Stomach (tissue), 9 donors: Measurements from ENCODE around the gene CENPO. TPM values are rescaled to one million over a fixed set of nuclear protein-coding genes. Genes with fewer than 3 reads are reported as not detected.

Experiments
- DNase-seq, 2 donors: peaks; one replicate each; pipeline versions ENCODE4 v3.0.0 to v3.0.0-alpha.2; 2013 to 2019
- H3K27ac ChIP-seq, 5 donors: fragments of 200-600 bp in 4 of 5; sonication (generic) in 4 of 5; one replicate each; pipeline ENCODE4 v1.5.1; 2013 to 2019; ENCODE audit warnings: mild to moderate bottlenecking in 1 of 5, moderate library complexity in 1 of 5
- H3K27me3 ChIP-seq, 3 donors: fragments of 200-600 bp; sonication (generic); one replicate each; pipeline ENCODE4 v1.5.1; 2017 to 2019; ENCODE audit warnings: mixed run types in 1 of 3
- H3K36me3 ChIP-seq, 4 donors: fragments of 200-600 bp; sonication (generic); 1 replicate in 3 of 4; 2 replicates in 1 of 4; pipeline ENCODE4 v1.5.1; 2016 to 2019
- H3K4me1 ChIP-seq, 4 donors: fragments of 200-600 bp; sonication (generic); one replicate each; pipeline ENCODE4 v1.5.1; 2016 to 2019
- H3K4me3 ChIP-seq, 4 donors: fragments of 200-600 bp; sonication (generic) in 3 of 4; one replicate each; pipeline ENCODE4 v1.5.1; 2016 to 2019; ENCODE audit warnings: mild to moderate bottlenecking in 1 of 4
- H3K9me3 ChIP-seq, 4 donors: fragments of 200-600 bp; sonication (generic); one replicate each; pipeline ENCODE4 v1.5.1; 2016 to 2019
- EP300 ChIP-seq: sonication (generic); formaldehyde crosslinking; IDR thresholded peaks from one replicate; pipeline ENCODE4 v1.6.1; 2017; ENCODE audit warnings: antibody characterized with exemption
- POLR2A ChIP-seq, 4 donors: fragments of 450-650 bp; IDR thresholded peaks; one replicate each; pipeline ENCODE4 v1.6.1; 2016; ENCODE audit warnings: antibody characterized with exemption in 4 of 4, control low read depth in 2 of 4, mild to moderate bottlenecking in 1 of 4, moderate library complexity in 1 of 4
- POLR2AphosphoS5 ChIP-seq, 3 donors: sonication (generic); formaldehyde crosslinking; IDR thresholded peaks; one replicate each; pipeline ENCODE4 v1.6.1; 2016; ENCODE audit warnings: antibody characterized with exemption in 3 of 3
- WGBS, 5 donors: extraction: QIAGEN DNeasy Blood & Tissue Kit in 3 of 5; methylation state at CpG; one replicate each; pipeline versions ENCODE4 v1.1.5 to v1.1.7; 2013 to 2018; 5-methylcytosine and 5-hydroxymethylcytosine counted together
- intact Hi-C: fragments of 100-400 bp; cut with DNase I; formaldehyde crosslinking; loops from one replicate; pipeline ENCODE4 v1.15.1; 2023; ENCODE audit warnings: low total_unique reads
- polyA plus RNA-seq, 3 donors: library from polyadenylated mRNA; stranded (reverse); fragments of 200-250 nt; gene quantifications; one replicate each; pipeline ENCODE4 v1.2.3, GENCODE V29; 2013
- total RNA-seq, 5 donors: library from RNA; depleted of rRNA; stranded (reverse); fragments of >200 nt; gene quantifications; one replicate each; pipeline versions ENCODE4 v1.1.0 to v1.2.3, GENCODE V29; 2014 to 2016
- TF ChIP-seq, protein P1 (sequence below), 7 experiments: fragments of 450-650 bp in 4 of 7; fragments of 200-600 bp in 3 of 7; sonication (generic) in 3 of 7; IDR thresholded peaks; one replicate each; pipeline ENCODE4 v1.5.1; 2016 to 2019; ENCODE audit warnings: antibody characterized with exemption in 7 of 7, control low read depth in 2 of 7, mild to moderate bottlenecking in 1 of 7
- donor health status: healthy with polysubstance abuse.
- donor health status: Bipolar disorder and iron deficiency.
- donor health status: healthy.

The CENPO gene
- total and polyA plus RNA-seq, 8 donors: 1.3 to 70.0 (median 5.0) TPM

DNA sequence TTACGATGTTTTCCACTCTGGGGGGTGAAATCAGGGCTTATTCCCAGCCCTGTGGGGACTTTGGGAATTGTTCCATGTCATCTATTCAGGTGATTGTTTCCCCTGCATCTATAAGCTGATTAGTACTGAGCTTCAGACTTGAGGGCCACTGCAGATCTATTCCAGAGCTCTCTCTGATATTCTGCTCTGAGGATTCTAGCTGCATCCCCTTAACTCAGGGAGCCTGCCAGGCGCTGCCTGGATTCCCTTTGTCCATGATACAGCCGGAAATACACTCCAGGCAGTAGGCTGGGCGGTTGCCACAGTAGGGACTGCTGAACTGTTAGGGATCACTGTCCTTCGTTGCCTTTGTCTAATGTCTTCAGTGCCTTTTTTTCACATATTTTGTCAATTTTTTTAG lies 31.4 kb upstream of the CENPO start:
- Histone ChIP-seq H3K36me3 (peaks cover 19 to 96% (median 92%) of the 10 kb centered on the region in 4 donors), H3K9me3 (no peaks in the 10 kb centered on the region), H3K4me3 (no peak overlapping the region), H3K27ac (no peak overlapping the region), H3K4me1 (no peaks in the 10 kb centered on the region), H3K27me3 (no peaks in the 10 kb centered on the region)
- TF ChIP-seq POLR2A (IDR thresholded peaks at IDR 0.05) (no peak), EP300 (no peak), POLR2AphosphoS5 (IDR thresholded peaks at IDR 0.05) (no peak)
- TF ChIP-seq, protein P1, sequence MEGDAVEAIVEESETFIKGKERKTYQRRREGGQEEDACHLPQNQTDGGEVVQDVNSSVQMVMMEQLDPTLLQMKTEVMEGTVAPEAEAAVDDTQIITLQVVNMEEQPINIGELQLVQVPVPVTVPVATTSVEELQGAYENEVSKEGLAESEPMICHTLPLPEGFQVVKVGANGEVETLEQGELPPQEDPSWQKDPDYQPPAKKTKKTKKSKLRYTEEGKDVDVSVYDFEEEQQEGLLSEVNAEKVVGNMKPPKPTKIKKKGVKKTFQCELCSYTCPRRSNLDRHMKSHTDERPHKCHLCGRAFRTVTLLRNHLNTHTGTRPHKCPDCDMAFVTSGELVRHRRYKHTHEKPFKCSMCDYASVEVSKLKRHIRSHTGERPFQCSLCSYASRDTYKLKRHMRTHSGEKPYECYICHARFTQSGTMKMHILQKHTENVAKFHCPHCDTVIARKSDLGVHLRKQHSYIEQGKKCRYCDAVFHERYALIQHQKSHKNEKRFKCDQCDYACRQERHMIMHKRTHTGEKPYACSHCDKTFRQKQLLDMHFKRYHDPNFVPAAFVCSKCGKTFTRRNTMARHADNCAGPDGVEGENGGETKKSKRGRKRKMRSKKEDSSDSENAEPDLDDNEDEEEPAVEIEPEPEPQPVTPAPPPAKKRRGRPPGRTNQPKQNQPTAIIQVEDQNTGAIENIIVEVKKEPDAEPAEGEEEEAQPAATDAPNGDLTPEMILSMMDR (IDR thresholded peaks at IDR 0.05): no peak
- intact Hi-C loops: no loop called here
- no peak for DNase-seq
- whole genome bisulfite sequencing, 5 donors: 80 to 96% (median 93%) methylated on average over 5 of the region's 5 CpGs

DNA sequence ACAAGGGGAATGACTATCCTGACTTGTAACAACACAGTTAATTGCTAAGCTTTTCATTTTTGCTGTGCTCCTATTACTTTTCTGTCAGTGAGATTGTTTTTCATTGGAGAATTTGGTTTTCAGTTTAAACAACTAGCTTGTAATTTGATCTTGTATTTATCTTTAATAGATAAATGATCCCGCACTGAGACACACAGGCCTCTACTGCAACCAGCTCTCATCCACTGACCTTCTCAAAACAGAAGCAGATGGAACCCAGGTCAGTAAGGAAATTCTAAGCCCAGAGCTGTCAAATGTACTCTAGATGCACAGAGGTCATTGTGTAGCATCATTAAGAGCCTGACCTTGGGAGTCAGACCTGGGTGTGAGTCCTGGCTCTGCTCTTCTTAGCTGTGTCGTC lies 30.7 kb upstream of the CENPO start:
- no peaks in the 10 kb centered on the region for H3K4me1 ChIP-seq
- intact Hi-C loops: no loop called here

DNA sequence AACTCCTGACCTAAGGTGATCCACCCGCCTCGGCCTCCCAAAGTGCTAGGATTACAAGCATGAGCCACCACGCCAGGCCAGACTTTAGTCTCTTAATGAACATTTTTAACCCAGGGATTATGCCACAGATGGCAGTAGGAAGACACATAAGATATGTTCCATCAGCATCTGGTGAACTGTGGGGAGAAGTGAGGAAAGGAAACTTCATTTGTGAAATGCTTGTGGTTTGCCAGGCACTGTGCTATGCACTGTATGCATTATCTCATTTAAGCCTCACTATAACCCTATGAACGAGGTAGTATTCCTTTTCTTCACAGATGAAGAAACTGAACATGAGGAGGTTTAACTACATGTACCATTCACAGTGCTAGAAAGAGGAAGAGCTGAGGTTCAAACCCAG lies 29.4 kb upstream of the CENPO start:
- Histone ChIP-seq H3K4me1 (no peaks in the 10 kb centered on the region), H3K36me3 (peaks cover 17 to 96% (median 91%) of the 10 kb centered on the region in 4 donors), H3K27me3 (no peaks in the 10 kb centered on the region), H3K4me3 (no peak overlapping the region), H3K9me3 (no peaks in the 10 kb centered on the region), H3K27ac (no peak overlapping the region)
- WGBS, 5 donors: 91 to 97% (median 95%) methylated on average over 4 of the region's 4 CpGs
- no peak for DNase-seq
- no peak for TF ChIP-seq POLR2A (IDR thresholded peaks at IDR 0.05)
- TF ChIP-seq POLR2AphosphoS5 (IDR thresholded peaks at IDR 0.05): no peak
- intact Hi-C loops: no loop called here

More for the DNA sequence above, 30.7 kb upstream of the CENPO start:
- Histone ChIP-seq H3K4me3 (no peak overlapping the region), H3K27ac (no peak overlapping the region), H3K27me3 (no peaks in the 10 kb centered on the region), H3K36me3 (peaks cover 19 to 96% (median 91%) of the 10 kb centered on the region in 4 donors), H3K9me3 (no peaks in the 10 kb centered on the region)
- TF ChIP-seq POLR2A (IDR thresholded peaks at IDR 0.05) (no peak), EP300 (no peak), POLR2AphosphoS5 (IDR thresholded peaks at IDR 0.05) (no peak)
- TF ChIP-seq, protein P1 (IDR thresholded peaks at IDR 0.05): no peak
- WGBS, 5 donors: 48 to 66% (median 54%) methylated on average over 2 of the region's 2 CpGs
- DNase-seq: no peak

DNA sequence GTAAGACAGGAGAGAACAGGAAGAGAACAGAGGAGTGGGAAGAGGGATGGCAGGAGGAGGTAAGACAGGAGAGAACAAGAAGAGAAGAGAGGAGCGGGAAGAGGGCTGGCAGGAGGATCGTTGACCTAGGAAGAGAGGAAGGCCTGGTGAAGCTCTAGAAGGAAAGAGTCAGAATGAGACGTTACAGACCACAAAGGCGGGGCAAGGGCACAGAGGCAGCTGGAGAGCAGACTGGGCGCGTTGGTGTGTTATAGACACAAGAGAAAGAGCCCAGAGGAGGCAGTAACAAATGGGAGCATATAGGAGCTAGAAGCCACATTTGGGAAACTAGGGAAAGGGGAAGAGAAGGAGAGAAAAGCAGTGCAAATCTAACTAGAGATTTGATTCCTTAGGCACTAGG lies 26.6 kb upstream of the CENPO start:
- Histone ChIP-seq H3K4me3 (no peak overlapping the region), H3K4me1 (no peaks in the 10 kb centered on the region), H3K36me3 (peaks cover 21 to 90% (median 84%) of the 10 kb centered on the region in 4 donors), H3K27ac (no peak overlapping the region), H3K9me3 (no peaks in the 10 kb centered on the region), H3K27me3 (no peaks in the 10 kb centered on the region)
- no peak for DNase-seq
- no peak for TF ChIP-seq POLR2A (IDR thresholded peaks at IDR 0.05)
- TF ChIP-seq POLR2AphosphoS5 (IDR thresholded peaks at IDR 0.05): no peak
- TF ChIP-seq, protein P1 (IDR thresholded peaks at IDR 0.05): no peak
- no peak for TF ChIP-seq EP300
- WGBS, 5 donors: 63 to 80% (median 76%) methylated on average over 6 of the region's 6 CpGs
- intact Hi-C loops: no loop called here

DNA sequence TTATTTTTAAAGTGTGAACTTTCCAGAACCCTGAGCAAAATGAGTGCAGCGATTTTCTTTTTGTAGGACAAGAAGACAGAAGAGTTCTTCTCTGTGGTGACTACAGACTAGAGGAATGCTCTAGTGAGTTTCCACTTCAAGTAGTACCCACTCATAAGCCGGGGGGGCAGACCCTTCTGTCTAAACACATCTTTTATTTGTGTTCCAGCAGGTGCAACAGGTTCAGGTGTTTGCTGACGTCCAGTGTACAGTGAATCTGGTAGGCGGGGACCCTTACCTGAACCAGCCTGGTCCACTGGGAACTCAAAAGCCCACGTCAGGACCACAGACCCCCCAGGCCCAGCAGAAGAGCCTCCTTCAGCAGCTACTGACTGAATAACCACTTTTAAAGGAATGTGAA lies 25.2 kb upstream of the CENPO start:
- Histone ChIP-seq H3K36me3 (peaks cover 15 to 76% (median 70%) of the 10 kb centered on the region in 4 donors), H3K27ac (no peak overlapping the region), H3K27me3 (no peaks in the 10 kb centered on the region), H3K4me3 (no peak overlapping the region), H3K9me3 (no peaks in the 10 kb centered on the region), H3K4me1 (no peaks in the 10 kb centered on the region)
- no peak for DNase-seq
- WGBS, 5 donors: 82 to 92% (median 86%) methylated on average over 5 of the region's 5 CpGs
- no peak for TF ChIP-seq EP300
- TF ChIP-seq POLR2A (IDR thresholded peaks at IDR 0.05): no peak
- intact Hi-C loops: no loop called here
